HEK293 (cell line): ENCODE measurements around the gene LSM11.

Source experiments
- AEBP2 ChIP-seq: fragments of 450-650 bp; formaldehyde crosslinking; IDR thresholded peaks from 2 replicates; pipeline ENCODE4 v1.5.1; 2016; ENCODE audit warnings: missing biosample characterization, missing genetic modification characterization, borderline replicate concordance
- CTCF ChIP-seq: fragments of 450-650 bp; formaldehyde crosslinking; IDR thresholded peaks from 2 replicates; pipeline ENCODE4 v1.5.1; 2016; ENCODE audit warnings: missing biosample characterization, missing genetic modification characterization
- KLF10 ChIP-seq: fragments of 450-650 bp; IDR thresholded peaks from 2 replicates; pipeline ENCODE4 v1.5.1; 2018; ENCODE audit warnings: missing biosample characterization, mild to moderate bottlenecking, missing genetic modification characterization
- KLF17 ChIP-seq: fragments of 450-650 bp; formaldehyde crosslinking; IDR thresholded peaks from 2 replicates; pipeline ENCODE4 v1.5.1; 2016; ENCODE audit warnings: missing biosample characterization, missing genetic modification characterization
- KLF8 ChIP-seq: fragments of 450-650 bp; formaldehyde crosslinking; IDR thresholded peaks from 2 replicates; pipeline ENCODE4 v1.5.1; 2016; ENCODE audit warnings: missing biosample characterization, missing genetic modification characterization
- MEIS1 ChIP-seq: sonication (generic); formaldehyde crosslinking; IDR thresholded peaks from 2 replicates; pipeline ENCODE4 v1.8.1; 2022; ENCODE audit warnings: missing genetic modification reagents, mild to moderate bottlenecking, borderline replicate concordance
- PRDM10 ChIP-seq: fragments of 450-650 bp; formaldehyde crosslinking; IDR thresholded peaks from 2 replicates; pipeline ENCODE4 v1.5.1; 2016; ENCODE audit warnings: missing biosample characterization, missing genetic modification characterization
- PRDM4 ChIP-seq: fragments of 450-650 bp; formaldehyde crosslinking; IDR thresholded peaks from 2 replicates; pipeline ENCODE4 v1.5.1; 2017; ENCODE audit warnings: missing biosample characterization, missing genetic modification characterization
- TRIM28 ChIP-seq: IDR thresholded peaks from 2 replicates; pipeline ENCODE4 v1.6.1; 2011; ENCODE audit warnings: low read length, control low read depth, borderline replicate concordance
- YY2 ChIP-seq: fragments of 450-650 bp; formaldehyde crosslinking; IDR thresholded peaks from 2 replicates; pipeline ENCODE4 v1.5.1; 2016; ENCODE audit warnings: missing biosample characterization, missing genetic modification characterization
- ZFP37 ChIP-seq: fragments of 450-650 bp; formaldehyde crosslinking; IDR thresholded peaks from 2 replicates; pipeline ENCODE4 v1.5.1; 2016; ENCODE audit warnings: missing biosample characterization, missing genetic modification characterization
- ZNF148 ChIP-seq: fragments of 450-650 bp; formaldehyde crosslinking; IDR thresholded peaks from 2 replicates; pipeline ENCODE4 v1.5.0; 2017; ENCODE audit warnings: missing biosample characterization, missing genetic modification characterization, borderline replicate concordance
- ZNF302 ChIP-seq: fragments of 450-650 bp; formaldehyde crosslinking; IDR thresholded peaks from 2 replicates; pipeline ENCODE4 v1.5.1; 2016; ENCODE audit warnings: missing biosample characterization, missing genetic modification characterization, low read depth
- ZNF549 ChIP-seq: fragments of 450-650 bp; IDR thresholded peaks from 2 replicates; pipeline ENCODE4 v1.5.1; 2018; ENCODE audit warnings: missing biosample characterization, missing genetic modification characterization, mild to moderate bottlenecking, inconsistent platforms, moderate library complexity
- ZNF580 ChIP-seq: fragments of 450-650 bp; formaldehyde crosslinking; IDR thresholded peaks from 2 replicates; pipeline ENCODE4 v1.5.1; 2016; ENCODE audit warnings: missing biosample characterization, missing genetic modification characterization
- ZNF600 ChIP-seq: fragments of 450-650 bp; formaldehyde crosslinking; IDR thresholded peaks from 2 replicates; pipeline ENCODE4 v1.5.1; 2016; ENCODE audit warnings: missing biosample characterization, missing genetic modification characterization
- ZNF610 ChIP-seq: fragments of 450-650 bp; formaldehyde crosslinking; IDR thresholded peaks from 2 replicates; pipeline ENCODE4 v1.5.1; 2016; ENCODE audit warnings: missing biosample characterization, missing genetic modification characterization, borderline replicate concordance
- ZNF623 ChIP-seq: fragments of 450-650 bp; formaldehyde crosslinking; IDR thresholded peaks from 2 replicates; pipeline ENCODE4 v1.5.1; 2016; ENCODE audit warnings: missing biosample characterization, missing genetic modification characterization
- ZNF629 ChIP-seq: fragments of 450-650 bp; formaldehyde crosslinking; IDR thresholded peaks from 2 replicates; pipeline ENCODE4 v1.5.1; 2017; ENCODE audit warnings: missing biosample characterization, missing genetic modification characterization
- ZNF645 ChIP-seq: fragments of 450-650 bp; formaldehyde crosslinking; IDR thresholded peaks from 2 replicates; pipeline ENCODE4; 2016; ENCODE audit warnings: missing biosample characterization, missing genetic modification characterization
- ZNF654 ChIP-seq: fragments of 450-650 bp; formaldehyde crosslinking; IDR thresholded peaks from 2 replicates; pipeline ENCODE4 v1.5.1; 2016; ENCODE audit warnings: low read depth, missing biosample characterization, missing genetic modification characterization
- ZNF707 ChIP-seq: fragments of 450-650 bp; formaldehyde crosslinking; IDR thresholded peaks from 2 replicates; pipeline ENCODE4 v1.5.1; 2016; ENCODE audit warnings: missing biosample characterization, missing genetic modification characterization
- ZNF830 ChIP-seq: fragments of 450-650 bp; IDR thresholded peaks from 2 replicates; pipeline ENCODE4 v1.5.0; 2018; ENCODE audit warnings: missing biosample characterization, missing genetic modification characterization, low read depth, mild to moderate bottlenecking, moderate library complexity

The LSM11 gene

GRCh38 chr5:157743163-157744050 is at the start of gene LSM11 (continued):
- TF ChIP-seq ZNF645: no peak
- TF ChIP-seq PRDM10 (tag by site-specific recombination): peak; percentile 21; the same call in 1 of the 2 replicates
- TF ChIP-seq MEIS1 (CRISPR knock-in tag): no peak
- TF ChIP-seq ZNF830 (tag by site-specific recombination): no peak
- peak; percentile 99 for TF ChIP-seq CTCF (tag by site-specific recombination)
- TF ChIP-seq KLF8 (tag by site-specific recombination): peak; percentile 73; the same call in 1 of the 2 replicates
- no peak for TF ChIP-seq AEBP2
- peak; percentile 40; the same call in 1 of the 2 replicates for TF ChIP-seq YY2 (tag by site-specific recombination)
- no peak for TF ChIP-seq ZNF707 (tag by site-specific recombination)
- 0 out of 2 replicates have a peak, but pooled peaks have one; percentile 51 for TF ChIP-seq ZNF600
- no peak for TF ChIP-seq ZNF623 (tag by site-specific recombination)
- peak; percentile 42 for TF ChIP-seq ZNF654 (tag by site-specific recombination)
- peak; percentile 12; the same call in 1 of the 2 replicates for TF ChIP-seq TRIM28
- no peak for TF ChIP-seq ZNF302 (tag by site-specific recombination)
- TF ChIP-seq ZFP37 (tag by site-specific recombination): no peak
- 0 out of 2 replicates have a peak, but pooled peaks have one; percentile 23 for TF ChIP-seq ZNF629
- TF ChIP-seq ZNF549 (tag by site-specific recombination): no peak
- TF ChIP-seq KLF10 (tag by site-specific recombination): peak; percentile 60; the same call in 1 of the 2 replicates
- TF ChIP-seq KLF17 (tag by site-specific recombination): peak; percentile 54; the same call in 1 of the 2 replicates
- no peak for TF ChIP-seq ZNF580
- no peak for TF ChIP-seq ZNF148
- no peak for TF ChIP-seq ZNF610 (tag by site-specific recombination)
- TF ChIP-seq PRDM4 (tag by site-specific recombination): no peak
